ENCODE results near the gene GHSR. TPM values are rescaled to one million over a fixed set of nuclear protein-coding genes. Genes with fewer than 3 reads are reported as not detected.
"Not testable (repeated sequence)": the region's sequence is repeated elsewhere in the genome, so short reads cannot be mapped to it uniquely, and the experiment has no call there.

Gene GHSR, protein sequence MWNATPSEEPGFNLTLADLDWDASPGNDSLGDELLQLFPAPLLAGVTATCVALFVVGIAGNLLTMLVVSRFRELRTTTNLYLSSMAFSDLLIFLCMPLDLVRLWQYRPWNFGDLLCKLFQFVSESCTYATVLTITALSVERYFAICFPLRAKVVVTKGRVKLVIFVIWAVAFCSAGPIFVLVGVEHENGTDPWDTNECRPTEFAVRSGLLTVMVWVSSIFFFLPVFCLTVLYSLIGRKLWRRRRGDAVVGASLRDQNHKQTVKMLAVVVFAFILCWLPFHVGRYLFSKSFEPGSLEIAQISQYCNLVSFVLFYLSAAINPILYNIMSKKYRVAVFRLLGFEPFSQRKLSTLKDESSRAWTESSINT
- total RNA-seq (not detected), polyA plus RNA-seq (not detected)

- no peaks in the 10 kb centered on the region for H3K36me3 ChIP-seq (ENCODE audit: control insufficient read depth in 4 of 4, insufficient read depth in 3 of 4, low read depth in 1 of 4, low read length in 3 of 4)
- peaks cover 0 to 21% (median 14%) of the 10 kb centered on the region in 4 donors for H3K27me3 ChIP-seq (ENCODE audit: control insufficient read depth in 4 of 4, insufficient read depth in 4 of 4, low read length in 3 of 4)
- no peak within 1 kb of the TSS for H3K9ac ChIP-seq (ENCODE audit: low read depth in 1 of 2, low read length in 2 of 2)
- H3K4me3 ChIP-seq (ENCODE audit: low read depth in 1 of 3, low read length in 3 of 3) = no peak within 1 kb of the TSS
- TF ChIP-seq FOXA1 (IDR thresholded peaks at IDR 0.05) (no peak), RAD21 (IDR thresholded peaks at IDR 0.05) (no peak), CTCF (IDR thresholded peaks at IDR 0.05; ENCODE audit: low read depth, low read length, missing input control) (no peak), GABPA (IDR thresholded peaks at IDR 0.05 in 1 of 2, conservative IDR thresholded peaks at IDR 0.05 in 1 of 2) (no peak), TAF1 (conservative IDR thresholded peaks at IDR 0.05) (no peak)
- TF ChIP-seq, protein P1, sequence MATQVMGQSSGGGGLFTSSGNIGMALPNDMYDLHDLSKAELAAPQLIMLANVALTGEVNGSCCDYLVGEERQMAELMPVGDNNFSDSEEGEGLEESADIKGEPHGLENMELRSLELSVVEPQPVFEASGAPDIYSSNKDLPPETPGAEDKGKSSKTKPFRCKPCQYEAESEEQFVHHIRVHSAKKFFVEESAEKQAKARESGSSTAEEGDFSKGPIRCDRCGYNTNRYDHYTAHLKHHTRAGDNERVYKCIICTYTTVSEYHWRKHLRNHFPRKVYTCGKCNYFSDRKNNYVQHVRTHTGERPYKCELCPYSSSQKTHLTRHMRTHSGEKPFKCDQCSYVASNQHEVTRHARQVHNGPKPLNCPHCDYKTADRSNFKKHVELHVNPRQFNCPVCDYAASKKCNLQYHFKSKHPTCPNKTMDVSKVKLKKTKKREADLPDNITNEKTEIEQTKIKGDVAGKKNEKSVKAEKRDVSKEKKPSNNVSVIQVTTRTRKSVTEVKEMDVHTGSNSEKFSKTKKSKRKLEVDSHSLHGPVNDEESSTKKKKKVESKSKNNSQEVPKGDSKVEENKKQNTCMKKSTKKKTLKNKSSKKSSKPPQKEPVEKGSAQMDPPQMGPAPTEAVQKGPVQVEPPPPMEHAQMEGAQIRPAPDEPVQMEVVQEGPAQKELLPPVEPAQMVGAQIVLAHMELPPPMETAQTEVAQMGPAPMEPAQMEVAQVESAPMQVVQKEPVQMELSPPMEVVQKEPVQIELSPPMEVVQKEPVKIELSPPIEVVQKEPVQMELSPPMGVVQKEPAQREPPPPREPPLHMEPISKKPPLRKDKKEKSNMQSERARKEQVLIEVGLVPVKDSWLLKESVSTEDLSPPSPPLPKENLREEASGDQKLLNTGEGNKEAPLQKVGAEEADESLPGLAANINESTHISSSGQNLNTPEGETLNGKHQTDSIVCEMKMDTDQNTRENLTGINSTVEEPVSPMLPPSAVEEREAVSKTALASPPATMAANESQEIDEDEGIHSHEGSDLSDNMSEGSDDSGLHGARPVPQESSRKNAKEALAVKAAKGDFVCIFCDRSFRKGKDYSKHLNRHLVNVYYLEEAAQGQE (IDR thresholded peaks at IDR 0.05) = no peak
- H3K9me3 ChIP-seq (ENCODE audit: control insufficient read depth in 4 of 4, low read length in 3 of 4) = no peaks in the 10 kb centered on the region
- H3K27ac ChIP-seq (ENCODE audit: low read depth in 1 of 2, low read length in 2 of 2) = no peak within 1 kb of the TSS
- peaks cover 0 to 15% (median 11%) of the 10 kb centered on the region in 4 donors for H3K4me1 ChIP-seq (ENCODE audit: control insufficient read depth in 4 of 4, insufficient read depth in 4 of 4, low read length in 3 of 4)
- DNase-seq (ENCODE audit: low spot score) = no peak
- 11% methylated on average over 76 of the region's 76 CpGs for WGBS
These were observed at the start of gene GHSR for GRCh38 chr3:172447611-172448579. Gene GHSR, minus strand, starts transcription at chr3:172448456. Its CDS starts 43 bp downstream, at chr3:172448413.

DNA sequence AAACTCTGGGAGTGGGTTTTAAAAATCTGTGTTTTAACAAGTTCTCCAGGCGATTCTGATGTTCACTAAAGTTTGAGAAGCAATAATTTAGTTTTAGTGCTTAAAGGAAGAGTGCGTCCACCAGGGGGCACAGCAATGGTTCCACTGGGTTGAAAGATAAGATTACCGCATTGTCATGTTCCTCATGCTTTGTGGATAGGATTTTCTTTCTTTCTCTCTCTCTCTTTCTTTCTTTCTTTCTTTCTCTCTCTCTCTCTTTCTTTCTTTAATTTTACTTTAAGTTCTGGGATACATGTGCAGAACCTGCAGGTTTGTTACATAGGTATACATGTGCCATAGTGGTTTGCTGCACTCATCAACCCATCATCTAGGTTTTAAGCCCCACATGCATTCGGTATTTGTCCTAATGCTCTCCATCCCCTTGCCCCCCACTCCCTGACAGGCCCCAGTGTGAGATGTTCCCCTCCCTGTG is 42.0 kb upstream of the GHSR start:
- 21% methylated on average over 4 of the region's 4 CpGs for WGBS
- not testable (repeated sequence) for H3K4me3 ChIP-seq (ENCODE audit: low read depth in 1 of 3, low read length in 3 of 3); H3K4me1 ChIP-seq (ENCODE audit: control insufficient read depth in 4 of 4, insufficient read depth in 4 of 4, low read length in 3 of 4); H3K27ac ChIP-seq (ENCODE audit: low read depth in 1 of 2, low read length in 2 of 2); H3K9me3 ChIP-seq (ENCODE audit: control insufficient read depth in 4 of 4, low read length in 3 of 4); H3K27me3 ChIP-seq (ENCODE audit: control insufficient read depth in 4 of 4, insufficient read depth in 4 of 4, low read length in 3 of 4); H3K9ac ChIP-seq (ENCODE audit: low read depth in 1 of 2, low read length in 2 of 2); H3K36me3 ChIP-seq (ENCODE audit: control insufficient read depth in 4 of 4, insufficient read depth in 3 of 4, low read depth in 1 of 4, low read length in 3 of 4)
- DNase-seq (ENCODE audit: low spot score) = peak; percentile 76
- TF ChIP-seq RAD21 (IDR thresholded peaks at IDR 0.05) = peak; percentile 95 to 98
- TF ChIP-seq CTCF (IDR thresholded peaks at IDR 0.05; ENCODE audit: low read depth, low read length, missing input control) = peak; percentile 79
